Body of pancreas (tissue), 4 donors: ENCODE results near the gene ZSCAN31.

ENCODE experiments used
- CTCF ChIP-seq, 7 experiments: fragments of 450-650 bp in 4 of 7; fragments of 200-600 bp in 3 of 7; sonication (generic) in 3 of 7; IDR thresholded peaks; one replicate each; pipeline ENCODE4 v1.5.1; 2016 to 2019; ENCODE audit warnings: antibody characterized with exemption in 7 of 7
- POLR2A ChIP-seq, 3 donors: fragments of 450-650 bp; IDR thresholded peaks; one replicate each; pipeline ENCODE4 v1.6.1; 2016; ENCODE audit warnings: antibody characterized with exemption in 3 of 3, mild to moderate bottlenecking in 2 of 3

- peak in 1 of 7 experiments; percentile 4 for TF ChIP-seq CTCF (IDR thresholded peaks at IDR 0.05)
- TF ChIP-seq POLR2A (IDR thresholded peaks at IDR 0.05): peak in 2 of 3 donors; percentile 52 to 57
These were observed 18.2 kb upstream of the ZSCAN31 start for GRCh38 chr6:28353981-28354676.
